Measurements from ENCODE around the gene USH2A. TPM values are rescaled to one million over a fixed set of nuclear protein-coding genes. Genes with fewer than 3 reads are reported as not detected.
"Not testable (repeated sequence)": the region's sequence is repeated elsewhere in the genome, so short reads cannot be mapped to it uniquely, and the experiment has no call there.

The USH2A gene
- total RNA-seq, 1 donor from 2014 or later = not detected

DNA sequence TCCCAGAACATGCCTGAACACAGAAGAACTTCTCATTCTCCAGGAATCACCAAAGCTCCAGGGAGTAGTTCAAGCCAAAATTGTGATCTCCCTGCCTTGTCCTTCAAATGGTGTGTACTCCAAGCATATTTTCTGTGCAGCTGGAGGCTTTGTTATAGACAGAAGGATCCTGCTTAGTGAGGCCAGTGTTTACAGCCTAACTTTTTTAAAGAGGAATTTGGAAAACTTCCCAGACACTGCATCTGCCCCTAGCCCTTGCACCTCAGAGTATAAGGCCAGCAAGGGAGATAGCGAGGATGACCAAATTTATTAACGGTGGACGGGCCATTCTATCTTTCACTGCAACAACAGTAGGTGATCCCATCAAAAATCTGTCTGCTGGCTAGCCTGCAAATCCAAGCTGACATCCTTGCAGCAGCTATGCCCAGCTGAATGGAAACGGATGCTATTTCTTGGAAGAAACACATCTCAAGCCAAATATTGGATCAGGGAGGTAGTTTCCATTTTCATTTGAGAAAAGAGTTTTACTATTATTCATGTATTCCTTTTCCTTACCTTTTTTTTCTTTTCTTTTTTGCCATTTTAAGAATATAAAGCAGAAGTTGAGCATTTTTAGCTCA is 249.8 kb downstream of the USH2A start:
- no peaks in the 10 kb centered on the region for H3K36me3 ChIP-seq (ENCODE audit: control insufficient read depth, insufficient read depth, low read length)
- TF ChIP-seq, protein P1, sequence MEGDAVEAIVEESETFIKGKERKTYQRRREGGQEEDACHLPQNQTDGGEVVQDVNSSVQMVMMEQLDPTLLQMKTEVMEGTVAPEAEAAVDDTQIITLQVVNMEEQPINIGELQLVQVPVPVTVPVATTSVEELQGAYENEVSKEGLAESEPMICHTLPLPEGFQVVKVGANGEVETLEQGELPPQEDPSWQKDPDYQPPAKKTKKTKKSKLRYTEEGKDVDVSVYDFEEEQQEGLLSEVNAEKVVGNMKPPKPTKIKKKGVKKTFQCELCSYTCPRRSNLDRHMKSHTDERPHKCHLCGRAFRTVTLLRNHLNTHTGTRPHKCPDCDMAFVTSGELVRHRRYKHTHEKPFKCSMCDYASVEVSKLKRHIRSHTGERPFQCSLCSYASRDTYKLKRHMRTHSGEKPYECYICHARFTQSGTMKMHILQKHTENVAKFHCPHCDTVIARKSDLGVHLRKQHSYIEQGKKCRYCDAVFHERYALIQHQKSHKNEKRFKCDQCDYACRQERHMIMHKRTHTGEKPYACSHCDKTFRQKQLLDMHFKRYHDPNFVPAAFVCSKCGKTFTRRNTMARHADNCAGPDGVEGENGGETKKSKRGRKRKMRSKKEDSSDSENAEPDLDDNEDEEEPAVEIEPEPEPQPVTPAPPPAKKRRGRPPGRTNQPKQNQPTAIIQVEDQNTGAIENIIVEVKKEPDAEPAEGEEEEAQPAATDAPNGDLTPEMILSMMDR (IDR thresholded peaks at IDR 0.05; ENCODE audit: insufficient read depth, low read length, poor library complexity, severe bottlenecking) = no peak
- H3K4me3 ChIP-seq (ENCODE audit: low read depth, low read length) = no peak overlapping the region
- no peaks in the 10 kb centered on the region for H3K27me3 ChIP-seq (ENCODE audit: control insufficient read depth, insufficient read depth, low read length)
- DNase-seq (ENCODE audit: low read depth) = no peak

GRCh38 chr1:216169351-216169750 is 253.9 kb downstream of the USH2A start:
- TF ChIP-seq, protein P1 (IDR thresholded peaks at IDR 0.05; ENCODE audit: insufficient read depth, low read length, poor library complexity, severe bottlenecking) = no peak

GRCh38 chr1:216168546-216168945 is 254.7 kb downstream of the USH2A start:
- H3K4me3 ChIP-seq (ENCODE audit: low read depth, low read length) = no peak overlapping the region
- TF ChIP-seq, protein P1 (IDR thresholded peaks at IDR 0.05; ENCODE audit: insufficient read depth, low read length, poor library complexity, severe bottlenecking) = no peak
- DNase-seq (ENCODE audit: low read depth) = no peak
- no peaks in the 10 kb centered on the region for H3K36me3 ChIP-seq (ENCODE audit: control insufficient read depth, insufficient read depth, low read length)
- no peaks in the 10 kb centered on the region for H3K27me3 ChIP-seq (ENCODE audit: control insufficient read depth, insufficient read depth, low read length)

More at GRCh38 chr1:216169351-216169750, 253.9 kb downstream of the USH2A start:
- H3K27me3 ChIP-seq (ENCODE audit: control insufficient read depth, insufficient read depth, low read length) = no peaks in the 10 kb centered on the region
- no peaks in the 10 kb centered on the region for H3K36me3 ChIP-seq (ENCODE audit: control insufficient read depth, insufficient read depth, low read length)
- H3K4me3 ChIP-seq (ENCODE audit: low read depth, low read length) = no peak overlapping the region
- no peak for DNase-seq (ENCODE audit: low read depth)

DNA sequence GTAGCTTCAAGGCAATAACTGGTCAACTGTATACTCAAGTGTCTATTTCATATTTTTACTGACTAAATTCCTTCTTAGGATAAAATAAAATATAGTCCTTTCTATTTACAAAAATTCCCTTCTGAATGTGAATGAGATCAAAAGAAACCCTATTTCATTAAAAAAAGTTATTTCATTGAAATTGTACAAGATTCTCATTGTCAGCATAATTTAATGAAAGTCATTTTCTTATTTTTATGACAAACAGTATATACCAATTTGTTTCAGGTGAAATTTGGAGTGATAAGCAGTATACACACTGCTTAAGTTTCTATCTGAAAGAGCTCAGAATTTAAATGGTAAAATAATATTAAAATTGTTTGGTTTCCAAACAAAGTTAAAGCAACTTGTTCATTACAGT is 269.2 kb downstream of the USH2A start:
- no peak overlapping the region for H3K4me3 ChIP-seq (ENCODE audit: low read depth, low read length)
- H3K27me3 ChIP-seq (ENCODE audit: control insufficient read depth, insufficient read depth, low read length) = no peaks in the 10 kb centered on the region
- no peaks in the 10 kb centered on the region for H3K36me3 ChIP-seq (ENCODE audit: control insufficient read depth, insufficient read depth, low read length)
- TF ChIP-seq, protein P1 (IDR thresholded peaks at IDR 0.05; ENCODE audit: insufficient read depth, low read length, poor library complexity, severe bottlenecking) = no peak
- no peak for DNase-seq (ENCODE audit: low read depth)

DNA sequence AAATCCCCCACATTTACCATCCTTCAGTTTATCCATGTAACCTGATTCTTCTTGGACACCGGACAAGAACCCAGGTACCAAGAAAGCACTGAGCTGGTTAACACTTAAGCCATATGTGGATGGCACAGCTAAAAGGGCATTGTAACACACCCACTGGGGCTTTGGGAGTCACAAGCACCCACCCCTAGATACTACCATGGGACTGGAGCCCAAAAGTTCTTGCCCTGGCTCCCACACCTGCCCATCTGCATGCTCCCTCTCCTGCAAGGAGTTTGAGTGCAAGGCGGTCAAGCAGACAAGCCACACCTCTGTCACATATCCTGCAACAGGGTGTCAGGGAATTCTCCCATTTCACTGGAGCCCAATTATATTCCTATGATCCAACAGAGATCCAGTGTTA is 270.1 kb downstream of the USH2A start:
- TF ChIP-seq, protein P1 (IDR thresholded peaks at IDR 0.05; ENCODE audit: insufficient read depth, low read length, poor library complexity, severe bottlenecking) = no peak
- H3K4me3 ChIP-seq (ENCODE audit: low read depth, low read length) = no peak overlapping the region
- H3K36me3 ChIP-seq (ENCODE audit: control insufficient read depth, insufficient read depth, low read length) = no peaks in the 10 kb centered on the region
- no peaks in the 10 kb centered on the region for H3K27me3 ChIP-seq (ENCODE audit: control insufficient read depth, insufficient read depth, low read length)
- DNase-seq (ENCODE audit: low read depth) = no peak

GRCh38 chr1:216145451-216146018 is 277.7 kb downstream of the USH2A start:
- not testable (repeated sequence) for DNase-seq (ENCODE audit: low read depth); H3K36me3 ChIP-seq (ENCODE audit: control insufficient read depth, insufficient read depth, low read length); H3K4me3 ChIP-seq (ENCODE audit: low read depth, low read length); H3K27me3 ChIP-seq (ENCODE audit: control insufficient read depth, insufficient read depth, low read length)
